Endometrial microvascular endothelial cells (primary cell): ENCODE results near the gene LGALSL. TPM values are rescaled to one million over a fixed set of nuclear protein-coding genes. Genes with fewer than 3 reads are reported as not detected.
"Not testable (repeated sequence)": the region's sequence is repeated elsewhere in the genome, so short reads cannot be mapped to it uniquely, and the experiment has no call there.

Source experiments
- in situ Hi-C: cut with HindIII; loops from 2 replicates; pipeline ENCODE4 v1.10.0; 2017; ENCODE audit warnings: low sequenced_read_pairs, low pct_unique_long_range_greater_than_20kb; ENCODE audit errors: inconsistent ontology term
- total RNA-seq: library from RNA; depleted of rRNA; stranded (reverse); fragments of >200 nt; gene quantifications from one replicate; pipeline ENCODE4 v1.2.3, GENCODE V29; 2015; ENCODE audit errors: inconsistent ontology term

Gene LGALSL
- total RNA-seq, 1 donor from 2014 or later: 4.6 TPM

DNA sequence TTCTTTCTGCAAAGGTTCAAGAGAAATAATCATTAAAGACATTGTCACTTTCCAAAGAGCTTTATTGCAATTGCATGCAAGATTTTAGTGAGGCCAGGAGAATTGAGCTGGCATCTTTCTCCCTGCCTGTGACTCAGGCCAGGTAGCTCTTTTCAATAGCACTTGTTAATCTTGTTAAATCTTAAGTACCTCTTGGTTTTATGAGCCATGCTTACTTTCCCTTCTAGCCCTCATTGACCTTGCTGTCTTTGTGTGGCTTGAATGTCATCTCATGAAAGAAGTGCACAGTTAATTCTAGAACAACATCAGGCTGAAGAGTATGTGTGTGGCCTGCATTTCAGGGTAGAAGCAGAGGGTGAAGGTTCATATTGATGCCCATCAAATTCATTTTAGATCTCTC lies 14.8 kb upstream of the LGALSL start:
- in situ Hi-C loops: no loop called here

DNA sequence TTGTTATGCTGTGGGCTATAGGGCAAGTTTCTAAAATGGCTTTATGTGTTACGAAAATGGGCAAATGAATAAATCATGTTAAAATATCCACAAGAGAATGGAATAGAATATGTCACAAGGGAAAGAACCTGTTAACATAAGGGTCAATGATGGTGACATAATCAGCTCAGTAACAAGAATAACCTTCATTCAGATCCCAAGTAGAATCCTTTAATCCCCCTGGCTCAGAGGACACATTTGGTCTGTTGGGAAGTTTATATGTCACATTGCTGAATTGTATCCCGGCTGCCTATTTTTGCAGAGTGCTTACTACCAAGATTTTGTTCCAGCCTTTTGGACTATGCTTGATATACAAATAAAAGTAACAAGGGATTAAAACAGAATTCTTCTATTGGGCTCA lies 13.1 kb upstream of the LGALSL start:
- in situ Hi-C loops: no loop called here

DNA sequence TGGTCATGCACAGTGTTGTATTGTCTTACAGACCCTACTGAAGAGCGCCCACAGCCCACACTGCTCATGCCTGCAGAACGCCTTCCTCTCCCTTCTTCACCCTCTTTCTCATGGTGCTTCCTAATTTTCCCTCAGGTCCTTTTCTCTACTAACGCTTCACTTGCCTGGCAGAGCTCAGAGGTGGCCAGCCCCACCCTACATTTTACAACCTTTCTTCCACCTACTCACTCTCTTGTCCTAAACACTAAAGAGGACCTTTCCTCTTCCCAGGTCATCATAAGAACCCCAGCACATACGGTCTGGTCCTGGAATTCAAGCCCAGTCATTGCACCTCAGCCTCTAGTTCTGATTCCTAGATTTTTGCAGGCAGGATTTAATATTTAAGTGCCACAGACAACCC lies 11.7 kb upstream of the LGALSL start:
- in situ Hi-C loops: no loop called here

DNA sequence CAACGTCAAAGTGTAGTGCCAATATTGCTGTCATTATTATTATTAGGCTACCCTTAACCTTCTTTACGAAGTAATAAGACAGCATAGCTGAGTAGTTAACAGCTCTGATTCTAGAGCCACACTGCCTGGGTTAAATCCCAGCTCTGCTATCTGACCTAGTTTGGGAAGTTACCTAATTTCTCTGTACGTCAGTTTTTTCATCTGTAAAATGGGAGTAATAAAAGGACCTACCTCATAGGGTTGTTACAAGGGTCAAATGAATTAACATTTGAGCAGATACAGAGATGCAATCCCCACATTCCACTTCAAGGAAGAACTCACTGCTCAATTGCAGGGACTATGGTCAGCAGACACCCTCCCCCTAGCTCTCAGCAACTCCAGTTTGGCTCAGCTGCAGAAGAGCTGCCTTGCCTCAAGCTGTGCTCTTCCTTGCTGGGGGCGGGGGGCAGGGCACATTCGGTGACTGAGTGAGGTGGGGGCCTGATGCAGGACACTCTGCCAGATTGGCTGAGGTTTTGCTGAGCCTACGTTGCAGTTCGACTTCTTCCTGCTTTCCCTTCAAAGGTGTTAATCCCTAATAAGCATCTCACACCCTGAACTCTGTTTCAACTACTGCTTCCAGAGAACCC lies 11.0 kb upstream of the LGALSL start:
- in situ Hi-C loops: no loop called here

DNA sequence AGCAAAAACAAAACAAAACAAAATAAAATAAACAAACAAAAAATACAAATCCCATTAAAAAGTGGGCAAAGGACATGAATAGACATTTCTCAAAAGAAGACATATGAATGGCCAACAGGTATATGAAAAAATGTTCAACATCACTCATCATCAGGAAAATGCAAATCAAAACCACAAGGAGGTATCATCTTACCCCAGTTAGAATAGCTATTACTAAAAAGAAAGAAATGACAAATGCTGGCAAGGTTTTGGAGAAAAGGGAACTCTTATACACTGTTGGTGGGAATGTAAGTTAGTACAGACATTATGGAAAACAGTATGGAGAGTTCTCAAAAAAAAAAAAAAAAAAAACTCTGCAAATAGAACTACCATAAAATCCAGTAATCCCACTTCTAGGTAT lies 8.0 kb upstream of the LGALSL start:
- in situ Hi-C loops: not testable (repeated sequence)

DNA sequence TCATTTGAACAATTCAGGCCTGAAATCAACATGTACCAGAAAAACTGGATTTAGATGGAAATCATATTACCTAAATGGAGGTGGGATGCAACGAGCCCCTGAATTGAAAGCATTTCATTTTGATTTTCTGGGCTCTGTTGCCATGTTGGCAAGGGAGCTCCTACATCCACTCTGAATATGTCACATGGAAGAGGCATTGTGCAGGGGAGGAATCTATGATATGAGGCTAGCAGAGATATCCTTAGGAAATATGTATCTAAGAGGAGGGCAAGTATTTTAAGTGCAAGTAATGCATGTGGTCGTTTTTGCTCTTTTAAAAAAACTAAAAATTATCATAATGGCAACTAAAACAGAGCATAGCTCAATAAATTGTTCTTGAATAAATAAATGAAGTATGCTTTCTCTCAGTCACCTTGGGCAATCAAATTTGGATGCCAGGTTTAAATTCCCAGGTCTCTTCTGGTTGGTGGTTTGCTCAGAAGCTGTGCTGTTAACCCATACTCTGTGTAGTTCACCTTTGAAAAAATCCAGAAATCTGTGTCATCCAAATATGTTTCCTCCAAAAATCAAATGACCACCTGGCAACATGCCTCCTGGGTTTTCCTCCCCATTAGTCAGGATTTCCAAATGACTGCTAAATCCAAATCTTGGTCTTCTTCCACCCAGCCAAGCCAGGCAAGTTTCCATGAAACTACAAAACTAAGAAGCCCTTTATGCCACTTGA lies 6.5 kb upstream of the LGALSL start:
- in situ Hi-C loops: no loop called here

DNA sequence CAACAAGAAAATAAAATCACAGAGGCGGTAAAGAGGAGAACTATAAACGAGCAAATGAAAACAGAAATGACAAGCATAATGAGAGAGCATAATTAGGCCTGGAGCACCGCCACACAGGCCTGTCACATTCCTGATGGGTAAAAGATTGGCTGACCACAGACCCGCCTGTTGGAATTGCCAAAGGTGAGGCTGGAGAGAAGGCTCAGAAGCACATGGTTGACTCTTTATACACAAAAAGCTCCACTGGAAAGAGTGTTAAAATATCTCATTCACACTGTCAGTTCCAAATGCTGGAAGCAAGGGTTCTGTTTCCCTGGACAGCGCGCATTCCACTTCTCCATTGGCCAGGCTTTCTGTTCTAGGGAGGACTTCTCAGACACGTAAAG lies 5.9 kb upstream of the LGALSL start:
- in situ Hi-C loops: no loop called here

DNA sequence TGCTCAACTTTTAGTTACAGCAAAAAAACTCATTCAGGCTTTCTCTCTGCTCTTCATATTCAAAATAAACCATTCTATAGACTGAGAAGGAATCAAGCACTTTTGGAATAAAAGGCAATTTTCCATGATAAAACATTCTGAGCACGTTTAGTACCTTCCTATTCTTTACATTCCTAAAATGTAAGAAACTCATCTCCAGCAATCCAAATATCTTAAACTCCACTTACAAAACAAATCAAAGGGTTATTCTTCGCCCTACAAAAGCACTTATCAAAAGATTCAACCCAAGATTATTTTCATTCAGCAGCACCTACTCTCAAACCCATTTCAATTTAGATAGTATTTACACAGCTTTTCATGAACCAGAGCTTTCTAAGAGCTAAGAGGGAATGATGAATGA lies 2.9 kb upstream of the LGALSL start:
- in situ Hi-C loops: no loop called here

DNA sequence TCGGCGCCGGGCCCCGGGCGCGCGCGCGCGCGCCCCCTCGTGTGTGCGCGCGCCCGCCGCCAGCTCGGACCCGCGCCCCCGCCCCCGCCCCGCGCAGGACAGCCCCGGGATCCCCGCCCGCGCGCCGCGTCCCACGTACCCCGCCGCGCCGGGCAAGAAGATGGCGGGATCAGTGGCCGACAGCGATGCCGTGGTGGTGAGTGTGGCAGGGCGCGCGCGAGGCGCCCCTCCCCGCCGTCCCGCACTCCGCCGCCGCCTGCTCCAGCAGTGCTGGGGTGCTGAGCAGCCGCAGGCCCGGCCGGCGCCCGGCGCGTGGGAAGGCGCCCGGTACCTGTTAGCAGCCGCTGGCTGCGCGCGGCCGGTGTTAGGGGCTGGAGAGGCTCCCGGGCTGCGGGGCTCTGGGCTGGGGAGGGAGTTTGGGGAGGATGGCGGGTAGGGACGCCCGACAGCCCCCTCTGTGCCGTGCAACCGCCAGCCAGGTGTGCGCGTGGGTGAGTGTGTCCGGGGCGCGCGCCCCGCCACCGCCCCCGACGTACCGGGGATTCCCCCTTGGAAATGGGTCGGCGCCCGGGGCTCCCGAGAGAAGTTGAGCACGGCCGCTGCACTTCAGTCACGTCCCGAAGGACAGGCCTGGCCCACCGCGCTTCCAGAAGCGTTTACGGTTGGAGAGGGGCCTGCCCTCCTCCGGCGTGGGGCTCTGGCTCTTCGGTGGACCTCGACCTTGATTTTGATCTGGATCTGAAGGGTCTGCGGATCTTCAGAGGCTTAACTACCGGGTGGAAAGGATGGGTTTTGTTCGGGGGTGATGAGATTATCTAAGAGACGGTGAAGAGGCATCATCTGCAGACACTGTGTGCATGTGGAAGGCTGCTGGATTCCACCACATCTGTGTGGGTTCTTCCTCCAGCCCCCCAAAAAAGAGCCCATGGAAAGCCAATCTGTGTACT lies 697 bp downstream of the LGALSL start:
- in situ Hi-C loops: no loop called here

DNA sequence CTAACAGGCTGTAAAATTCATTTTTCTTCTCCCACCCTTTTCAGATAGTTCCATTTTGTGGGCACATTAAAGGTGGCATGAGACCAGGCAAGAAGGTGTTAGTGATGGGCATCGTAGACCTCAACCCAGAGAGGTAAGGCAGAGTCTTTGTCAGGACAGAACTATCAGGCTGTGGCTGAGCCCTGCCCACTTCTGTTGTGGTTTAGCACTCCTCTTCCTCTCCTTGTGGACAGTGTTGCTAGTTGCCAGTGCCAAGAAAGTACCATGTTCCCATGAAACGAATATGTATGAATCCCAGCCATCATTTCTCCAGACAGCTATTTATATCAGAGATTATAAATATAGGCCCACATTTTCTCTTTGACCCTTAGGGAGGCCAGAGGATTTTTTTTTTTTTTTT lies 1.6 kb downstream of the LGALSL start:
- in situ Hi-C loops: no loop called here

DNA sequence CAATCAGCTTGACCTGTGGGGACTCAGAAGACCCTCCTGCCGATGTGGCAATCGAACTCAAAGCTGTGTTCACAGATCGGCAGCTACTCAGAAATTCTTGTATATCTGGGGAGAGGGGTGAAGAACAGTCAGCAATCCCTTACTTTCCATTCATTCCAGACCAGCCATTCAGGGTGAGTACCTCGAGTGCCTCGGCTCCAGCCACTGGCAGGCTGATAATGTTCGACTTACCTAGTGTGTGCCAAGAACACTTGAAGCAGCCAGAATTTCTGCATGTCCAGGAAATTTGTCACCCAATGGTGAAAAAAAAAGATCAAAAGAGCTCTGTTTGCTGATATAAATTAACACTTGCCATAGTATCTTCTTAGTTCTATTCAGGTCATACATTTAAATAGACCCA lies 2.3 kb downstream of the LGALSL start:
- in situ Hi-C loops: no loop called here

DNA sequence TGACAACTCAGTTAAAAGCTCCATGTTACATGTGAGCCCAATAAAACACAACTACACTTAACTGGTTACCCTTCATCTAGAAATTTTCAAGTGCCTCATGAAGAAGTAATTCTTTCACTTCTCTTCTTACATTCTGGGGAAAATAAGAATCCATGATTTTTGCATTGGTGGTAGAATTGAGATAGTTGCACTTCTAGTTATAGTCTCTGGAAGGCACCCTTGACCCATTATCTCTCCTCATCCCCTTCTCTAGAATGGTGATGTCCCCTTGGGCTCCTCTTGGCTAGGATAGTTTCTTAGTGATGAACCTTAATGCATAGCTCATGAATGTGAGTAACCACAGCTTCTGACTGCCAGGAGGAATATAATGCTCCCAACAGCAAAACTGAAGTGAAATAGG lies 3.6 kb downstream of the LGALSL start:
- in situ Hi-C loops: no loop called here

DNA sequence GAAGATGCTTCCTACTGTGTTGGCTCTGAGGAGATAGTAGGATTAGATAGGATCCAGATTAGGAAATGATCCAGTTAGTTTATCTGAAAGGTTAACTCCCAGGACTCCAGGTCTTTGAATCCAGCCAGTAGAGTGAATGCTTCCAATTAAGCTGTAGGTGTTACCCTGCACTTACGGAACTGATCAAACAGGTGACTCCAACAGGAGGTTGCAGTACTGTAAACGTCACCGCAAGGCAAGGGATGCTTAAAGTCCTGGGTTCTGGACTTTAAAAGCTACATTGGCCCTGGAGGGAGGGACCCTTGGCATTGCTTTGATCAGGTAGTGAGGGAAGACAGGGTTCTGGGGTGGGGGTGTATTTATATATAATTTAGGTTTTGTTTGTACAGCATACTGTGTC lies 5.6 kb downstream of the LGALSL start:
- in situ Hi-C loops: no loop called here

DNA sequence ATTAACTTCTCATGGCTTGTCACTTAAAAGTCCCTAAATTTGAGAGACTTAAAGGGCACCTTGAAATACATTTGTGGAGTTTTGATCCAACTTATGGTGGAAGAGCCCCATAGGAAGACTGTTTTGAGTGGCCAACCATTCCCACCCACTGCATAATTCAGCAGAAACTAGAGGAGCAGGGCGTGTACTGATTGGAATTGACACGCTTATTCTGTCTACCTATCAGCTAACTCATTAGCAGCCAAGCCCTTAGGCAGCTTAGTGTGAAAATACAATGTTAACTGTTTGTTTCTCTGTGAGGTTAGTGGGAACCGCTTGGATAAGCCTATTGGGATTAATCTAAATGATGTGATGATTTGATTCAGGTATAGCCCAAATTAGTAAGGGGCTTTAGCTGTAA lies 6.4 kb downstream of the LGALSL start:
- in situ Hi-C loops: no loop called here

DNA sequence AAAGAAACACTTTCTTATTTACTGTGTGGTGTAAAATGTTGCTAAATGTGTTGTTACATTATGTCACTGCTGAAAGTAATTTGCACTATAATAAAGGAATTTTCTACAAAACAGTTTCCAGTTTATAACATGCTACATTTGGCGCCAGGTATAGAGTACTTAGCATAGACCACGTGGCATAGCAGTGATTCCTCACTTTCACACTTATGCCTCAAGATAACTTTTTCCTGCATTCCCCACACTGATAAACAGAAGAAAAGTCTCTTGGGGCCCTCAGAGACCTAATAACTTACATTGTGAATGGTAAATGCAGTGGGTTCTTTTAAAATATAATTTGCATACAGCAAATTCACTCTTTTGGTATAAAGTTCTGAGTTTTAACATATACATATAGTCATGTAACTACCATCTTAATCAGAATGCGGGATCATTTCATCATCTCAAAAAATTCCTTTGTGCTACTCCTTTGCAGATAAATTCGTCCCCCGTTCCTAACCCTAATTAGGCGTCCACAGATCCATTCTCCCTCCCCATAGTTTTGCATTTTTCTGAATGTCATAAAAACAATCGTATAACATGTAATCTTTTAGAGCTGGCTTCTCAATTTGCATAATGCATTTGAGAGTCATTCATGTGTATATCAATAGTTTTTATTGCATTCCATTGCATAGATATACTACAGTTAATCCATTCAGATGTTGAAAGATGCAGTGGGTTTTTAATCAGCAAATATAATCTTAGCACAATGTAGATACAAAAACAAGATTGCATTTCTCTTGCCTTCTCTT lies 7.5 kb downstream of the LGALSL start:
- in situ Hi-C loops: no loop called here

DNA sequence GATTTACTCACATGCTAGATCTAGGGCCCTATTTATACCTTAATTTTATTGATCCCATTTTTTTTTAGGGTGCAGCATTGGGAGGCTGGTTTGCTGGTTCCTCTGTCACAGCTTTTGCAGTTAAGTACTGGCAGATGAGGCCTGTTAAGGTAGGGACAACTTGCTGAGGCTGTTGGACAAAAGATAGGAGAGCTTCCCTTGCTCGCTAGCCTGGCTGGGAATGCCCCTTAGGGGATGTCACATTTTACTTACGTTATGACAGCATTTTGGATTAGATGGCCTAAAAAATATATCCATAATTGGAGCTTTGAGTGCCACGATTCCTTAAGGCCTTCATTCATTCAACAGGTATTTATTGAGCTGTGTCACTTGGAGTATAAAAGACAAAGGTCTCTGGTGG lies 8.2 kb downstream of the LGALSL start:
- in situ Hi-C loops: no loop called here

DNA sequence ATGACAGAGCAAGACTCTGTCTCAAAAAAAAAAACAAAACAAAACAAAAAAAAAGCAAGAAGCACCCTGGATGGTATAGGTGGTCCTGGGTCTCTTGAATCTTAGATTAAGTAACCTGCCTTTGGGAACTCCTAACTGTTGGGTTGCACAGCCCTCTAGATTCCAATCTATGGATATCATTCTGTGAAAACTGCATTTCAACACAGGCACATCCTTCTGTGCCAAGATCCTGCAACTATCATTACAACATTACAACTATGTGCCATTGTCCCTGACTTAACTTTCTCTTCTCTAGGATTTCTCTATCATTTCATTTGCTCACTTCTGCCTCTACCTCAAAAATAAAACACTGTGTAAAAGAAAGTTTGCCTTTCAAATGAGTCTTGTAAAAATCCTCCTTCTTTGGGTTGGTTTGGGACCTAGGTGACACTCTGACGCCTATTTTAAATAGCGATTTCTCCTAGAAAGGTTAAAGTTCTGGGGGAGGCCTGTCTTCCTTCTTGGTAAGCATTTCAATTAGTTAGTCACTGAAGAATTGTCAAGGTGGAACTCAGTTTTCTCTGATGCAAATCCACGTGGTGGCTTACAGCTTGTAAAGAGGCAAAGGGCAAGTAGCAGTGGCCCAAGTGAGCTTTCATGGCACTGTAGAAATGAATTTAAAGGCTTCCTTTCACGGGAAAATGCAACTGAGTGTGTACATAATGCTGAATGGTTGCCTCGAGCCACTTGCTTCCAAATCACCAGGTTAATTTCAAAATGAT lies 9.2 kb downstream of the LGALSL start:
- in situ Hi-C loops: no loop called here

DNA sequence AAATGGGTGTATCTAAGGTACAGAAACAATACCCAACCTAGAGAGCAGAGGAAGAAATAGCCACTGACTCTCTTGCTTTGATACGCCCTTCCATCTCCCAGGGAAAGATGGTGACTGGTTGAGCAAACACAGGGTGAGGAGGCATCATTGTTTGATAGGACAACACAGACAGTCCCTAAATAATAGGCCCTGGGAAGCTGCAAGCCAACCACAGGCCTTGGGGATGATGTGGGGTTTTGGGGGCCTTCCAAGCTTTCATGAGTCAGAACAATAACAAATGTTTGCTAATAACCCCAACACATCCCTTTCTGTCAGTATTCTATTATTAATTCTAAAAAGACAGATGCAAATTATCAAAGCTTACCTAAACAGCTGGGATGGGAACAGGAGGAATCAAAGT lies 9.8 kb downstream of the LGALSL start:
- in situ Hi-C loops: no loop called here
